GM12891 (cell line): Measurements from ENCODE around the gene UEVLD.

Experiments used
- DNase-seq: peaks from one replicate; pipeline ENCODE4 v3.0.0; 2011; ENCODE audit warnings: low spot score; ENCODE audit not compliant: insufficient read length
- FAIRE-seq: peaks from 2 replicates; lab custom pipeline; 2011; peaks lifted over from hg19 to GRCh38; lab: Jason Lieb, UNC
- PAX5 ChIP-seq: IDR thresholded peaks from 2 replicates; pipeline ENCODE4 v1.6.1; 2011; ENCODE audit warnings: low read length, moderate library complexity, mild to moderate bottlenecking; ENCODE audit not compliant: insufficient read depth, severe bottlenecking
- POLR2A ChIP-seq: IDR thresholded peaks from 2 replicates; pipeline ENCODE4 v1.6.1; 2011; ENCODE audit warnings: low read depth, low read length, control low read depth
- POLR2AphosphoS5 ChIP-seq: IDR thresholded peaks from 2 replicates; pipeline ENCODE4 v1.6.1; 2011; ENCODE audit warnings: low read depth, low read length, control low read depth
- POU2F2 ChIP-seq: IDR thresholded peaks from 2 replicates; pipeline ENCODE4 v1.6.1; 2011; ENCODE audit warnings: low read depth, mild to moderate bottlenecking, control low read depth, low read length, moderate library complexity
- SPI1 ChIP-seq: IDR thresholded peaks from 2 replicates; pipeline ENCODE4 v1.6.1; 2011; ENCODE audit warnings: low read depth, low read length, control low read depth
- TAF1 ChIP-seq: IDR thresholded peaks from 2 replicates; pipeline ENCODE4 v1.6.1; 2011; ENCODE audit warnings: low read depth, low read length, control low read depth

The UEVLD gene

GRCh38 chr11:18536209-18536608 lies 52.3 kb downstream of the UEVLD start:
- TF ChIP-seq POU2F2 (no peak), POLR2AphosphoS5 (no peak), TAF1 (no peak), PAX5 (no peak), POLR2A (no peak), SPI1 (no peak)
- DNase-seq = no peak
- no peak for FAIRE-seq

DNA sequence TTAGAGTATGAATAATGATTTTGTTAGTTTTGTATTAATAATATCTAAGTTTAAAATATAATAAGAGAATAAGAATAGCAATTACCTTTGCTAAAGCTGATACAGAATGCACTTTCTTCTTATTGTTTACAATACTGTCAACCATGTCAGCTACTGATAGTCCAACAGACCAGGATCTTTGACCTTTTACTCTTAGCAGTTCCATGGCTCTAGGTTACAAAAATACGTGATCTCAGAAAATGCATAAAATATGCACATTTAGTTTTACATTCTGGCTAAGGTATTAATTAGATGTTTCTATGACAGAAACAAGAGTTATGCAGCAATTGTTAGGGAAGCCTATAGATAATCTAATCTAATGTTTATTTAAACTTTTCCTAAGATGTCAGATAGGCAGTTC lies 54.3 kb downstream of the UEVLD start:
- TF ChIP-seq POLR2A (no peak), SPI1 (no peak), PAX5 (no peak), POLR2AphosphoS5 (no peak), POU2F2 (no peak), TAF1 (no peak)
- no peak for FAIRE-seq
- no peak for DNase-seq

DNA sequence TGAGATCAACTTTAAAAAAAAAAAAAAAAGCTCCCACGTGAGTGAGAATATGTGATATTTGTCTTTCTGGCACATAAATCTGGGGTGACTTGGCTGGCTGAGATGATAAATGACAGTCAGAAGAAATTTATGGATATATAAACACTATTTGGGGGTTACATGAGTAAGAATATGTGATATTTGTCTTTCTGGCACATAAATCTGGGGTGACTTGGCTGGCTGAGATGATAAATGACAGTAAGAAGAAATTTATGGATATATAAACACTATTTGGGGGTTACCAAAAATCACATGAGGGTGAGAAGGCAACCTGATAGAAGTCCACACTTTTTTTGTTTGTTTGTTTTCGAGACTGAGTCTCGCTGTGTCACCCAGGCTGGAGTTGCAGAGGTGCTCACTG lies 55.2 kb downstream of the UEVLD start:
- DNase-seq = no peak
- FAIRE-seq = no peak
- TF ChIP-seq POU2F2 (no peak), POLR2A (no peak), POLR2AphosphoS5 (no peak), SPI1 (no peak), TAF1 (no peak), PAX5 (no peak)

GRCh38 chr11:18527512-18527911 lies 61.0 kb downstream of the UEVLD start:
- TF ChIP-seq PAX5 (no peak), POU2F2 (no peak), POLR2A (no peak), SPI1 (no peak), TAF1 (no peak), POLR2AphosphoS5 (no peak)
- DNase-seq (no peak), FAIRE-seq (no peak)

DNA sequence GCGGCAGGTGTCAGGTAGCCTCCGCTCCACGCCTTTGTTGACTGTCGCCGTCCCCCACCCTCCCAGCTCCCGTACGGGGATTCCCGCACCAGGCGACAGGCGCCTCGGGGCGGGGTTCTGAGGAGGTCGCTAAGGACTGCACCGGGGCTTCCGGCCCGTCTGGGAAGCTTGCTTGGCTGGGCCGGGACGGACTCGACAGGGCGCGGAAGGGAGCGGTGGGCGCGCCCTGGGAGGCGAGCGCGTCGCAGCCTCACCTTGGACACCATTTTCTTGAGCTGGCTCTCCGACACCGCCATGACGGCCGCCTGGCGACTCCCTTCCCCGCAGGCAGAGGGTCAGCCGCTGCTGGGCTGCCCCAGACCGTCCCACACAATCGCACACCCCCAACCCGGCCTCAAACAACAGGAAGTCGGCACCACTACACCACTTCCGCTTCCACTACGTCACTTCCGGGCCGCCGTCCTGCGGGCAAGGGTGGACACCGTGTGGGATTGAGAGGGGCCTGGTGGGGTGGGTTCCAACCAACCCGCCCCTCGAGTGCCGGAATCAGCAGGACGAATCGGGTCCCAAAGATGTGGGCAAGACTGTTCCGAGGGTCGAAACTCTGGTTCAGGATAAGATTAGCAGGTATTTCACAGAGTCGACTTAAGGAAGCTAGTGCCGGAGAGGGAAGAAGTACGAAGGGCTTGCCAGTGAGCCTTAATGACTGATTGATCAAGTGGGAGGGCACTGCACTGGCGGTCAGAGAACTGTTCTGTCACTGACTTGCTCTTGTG lies 61.8 kb downstream of the UEVLD start, which contains the start of gene TSG101:
Gene TSG101, minus strand, starts transcription at position 422 of the 776 bp plus-strand sequence. Its CDS starts 126 bp downstream, at position 296.
- FAIRE-seq (peak; percentile 99), DNase-seq (peak; percentile 82)
- TF ChIP-seq POLR2A = peak; percentile 96
- peak; percentile 82 for TF ChIP-seq TAF1
- peak; percentile 75 for TF ChIP-seq SPI1
- peak; percentile 96 for TF ChIP-seq POLR2AphosphoS5
- no peak for TF ChIP-seq PAX5
- TF ChIP-seq POU2F2 = peak; percentile 81

DNA sequence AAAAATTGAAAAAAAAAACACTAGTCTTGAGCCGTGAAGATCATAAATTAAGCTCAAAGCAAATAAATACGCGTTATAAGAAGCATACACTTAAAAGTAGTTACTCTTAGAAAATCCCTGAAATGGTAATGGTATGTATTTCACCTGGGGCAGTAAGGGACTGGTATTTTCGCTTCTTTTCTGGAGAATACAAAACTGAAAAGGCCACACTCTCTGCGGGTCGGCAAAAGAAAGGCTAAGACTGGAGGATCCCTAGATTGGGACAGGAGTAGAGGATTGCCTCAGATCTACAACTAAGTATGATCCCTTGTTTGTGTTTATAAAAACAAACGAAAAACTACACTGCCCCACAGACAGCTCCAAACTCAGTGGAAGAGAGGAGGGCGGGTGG lies 62.4 kb downstream of the UEVLD start:
- FAIRE-seq = no peak
- TF ChIP-seq PAX5 (no peak), TAF1 (no peak), SPI1 (no peak), POU2F2 (no peak), POLR2AphosphoS5 (no peak), POLR2A (no peak)

GRCh38 chr11:18524248-18524647 lies 64.3 kb downstream of the UEVLD start:
- TF ChIP-seq POLR2A (no peak), TAF1 (no peak), PAX5 (no peak), POU2F2 (no peak), POLR2AphosphoS5 (no peak), SPI1 (no peak)
- FAIRE-seq = no peak

More for the DNA sequence above, 62.4 kb downstream of the UEVLD start:
- no peak for DNase-seq

GRCh38 chr11:18523084-18523483 lies 65.5 kb downstream of the UEVLD start:
- DNase-seq = no peak
- no peak for FAIRE-seq
- TF ChIP-seq PAX5 (no peak), POU2F2 (no peak), SPI1 (no peak), TAF1 (no peak), POLR2A (no peak), POLR2AphosphoS5 (no peak)

More at GRCh38 chr11:18524248-18524647, 64.3 kb downstream of the UEVLD start:
- no peak for DNase-seq

DNA sequence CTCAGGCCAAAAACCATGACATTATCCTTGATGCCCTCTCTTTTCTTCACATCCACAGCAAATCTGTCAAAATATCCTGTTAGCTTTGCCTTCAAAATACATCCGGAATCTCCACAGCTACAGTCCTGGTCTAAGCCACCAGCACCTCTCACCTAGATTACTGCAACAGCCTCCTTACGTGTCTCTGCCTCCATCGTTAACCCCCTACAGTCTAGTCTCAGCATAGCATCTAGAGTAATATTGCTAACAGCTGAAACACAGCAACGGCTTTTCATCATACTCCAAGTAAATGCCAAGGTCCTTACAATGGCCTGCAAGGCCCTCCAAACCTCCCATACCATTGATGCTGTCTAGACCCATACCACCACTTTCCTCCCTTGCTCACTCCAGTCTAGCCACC lies 66.1 kb downstream of the UEVLD start:
- DNase-seq (no peak), FAIRE-seq (no peak)
- TF ChIP-seq PAX5 (no peak), POU2F2 (no peak)

GRCh38 chr11:18521122-18521521 lies 67.4 kb downstream of the UEVLD start:
- no peak for DNase-seq
- no peak for FAIRE-seq
- no peak for TF ChIP-seq SPI1
- TF ChIP-seq TAF1 = no peak
- no peak for TF ChIP-seq POLR2AphosphoS5
- no peak for TF ChIP-seq PAX5
- TF ChIP-seq POU2F2 = no peak
- no peak for TF ChIP-seq POLR2A
